GM21737 (cell line): ENCODE data around the gene SLF1.

Experiments used
- ATAC-seq: cut with Tn5 transposase; IDR thresholded peaks from one replicate; pipeline ENCODE4 v1.9.1; 2021; ENCODE audit warnings: mild to moderate bottlenecking, moderate library complexity; ENCODE audit not compliant: unreplicated experiment

SLF1 gene

GRCh38 chr5:94707359-94707758, 88.9 kb downstream of the SLF1 start:
- no peak for ATAC-seq

GRCh38 chr5:94709277-94709676, 90.8 kb downstream of the SLF1 start:
- ATAC-seq = no peak

GRCh38 chr5:94711785-94712184, 93.3 kb downstream of the SLF1 start:
- no peak for ATAC-seq

- ATAC-seq = no peak
These were observed 97.3 kb downstream of the SLF1 start for GRCh38 chr5:94715768-94716167.

- no peak for ATAC-seq
These were observed 106.7 kb downstream of the SLF1 start for GRCh38 chr5:94725142-94725541.

GRCh38 chr5:94731471-94731870, 113.0 kb downstream of the SLF1 start:
- no peak for ATAC-seq

- ATAC-seq = no peak
These were observed 118.0 kb downstream of the SLF1 start for GRCh38 chr5:94736498-94736897.

GRCh38 chr5:94740286-94740685, 121.8 kb downstream of the SLF1 start:
- no peak for ATAC-seq

- ATAC-seq = no peak
These were observed 124.4 kb downstream of the SLF1 start for GRCh38 chr5:94742852-94743251.

GRCh38 chr5:94744906-94745305, 126.4 kb downstream of the SLF1 start:
- ATAC-seq = no peak

GRCh38 chr5:94745786-94746730, 127.6 kb downstream of the SLF1 start:
- ATAC-seq = peak; percentile 78

GRCh38 chr5:94746731-94747124, 128.3 kb downstream of the SLF1 start:
- ATAC-seq = peak; percentile 58
